PC-9 (cell line): ENCODE results near the gene S100B.

ENCODE experiments used
- CTCF ChIP-seq: fragments of 200-600 bp; sonication (generic); conservative IDR thresholded peaks from 2 replicates; pipeline ENCODE4 v1.6.1; 2017; ENCODE audit warnings: mixed run types, antibody characterized with exemption, mild to moderate bottlenecking, moderate library complexity
- EZH2 ChIP-seq: fragments of 200-600 bp; sonication (generic); IDR thresholded peaks from 2 replicates; pipeline ENCODE4 v1.8.0; 2017; ENCODE audit warnings: antibody characterized with exemption, low read depth

GRCh38 chr21:46600305-46600704, 4.6 kb downstream of the S100B start:
- TF ChIP-seq EZH2 = no peak
- no peak for TF ChIP-seq CTCF
